ENCODE results near the gene MAPK14.

GRCh38 chr6:36128793-36129192 is 101.2 kb downstream of the MAPK14 start:
- TF ChIP-seq CTCF (IDR thresholded peaks at IDR 0.05; ENCODE audit: insufficient read depth, low read depth, low read length) (no peak), EZH2 (IDR thresholded peaks at IDR 0.05; ENCODE audit: insufficient read depth, low read length) (no peak)
